ENCODE data around the gene SCARF1.

SCARF1 gene

DNA sequence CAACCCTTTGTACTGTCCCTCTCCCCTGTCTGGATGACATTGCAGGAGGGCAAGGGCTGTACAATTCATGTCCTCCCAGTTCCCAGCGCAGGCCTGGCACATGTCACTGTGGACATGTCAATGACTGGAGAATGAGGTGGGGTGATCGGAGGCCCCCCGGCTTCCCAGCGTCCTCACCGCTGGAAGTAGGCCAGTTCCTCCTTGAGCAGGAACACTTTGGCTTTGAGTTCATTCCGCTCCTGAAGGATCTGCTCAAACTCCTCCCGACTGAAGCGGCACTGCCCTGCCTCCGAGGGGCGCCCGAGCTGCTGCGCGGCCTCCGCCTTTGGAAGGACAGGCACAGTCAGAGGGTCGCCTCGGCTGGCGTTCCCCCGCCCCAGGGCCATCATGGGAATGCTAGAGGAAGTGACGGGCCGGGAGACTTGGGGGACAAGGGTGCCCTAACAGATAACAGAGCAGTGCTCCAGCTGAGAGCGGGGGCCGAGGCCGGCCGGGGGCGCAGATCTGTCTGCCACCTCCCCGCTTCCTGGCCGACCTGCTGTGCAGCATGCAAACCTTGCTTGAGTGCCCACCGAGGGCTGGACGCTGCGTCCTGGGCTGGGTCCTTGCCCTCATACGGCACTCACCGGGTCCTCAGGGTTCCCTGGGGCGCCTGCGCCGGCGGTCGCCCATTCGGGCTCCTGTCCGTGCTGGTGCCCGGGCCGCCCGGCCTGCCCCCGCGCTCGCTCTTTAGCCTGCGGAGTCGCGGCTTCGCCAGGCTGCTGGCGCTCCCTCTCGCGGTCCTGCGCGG lies 2.8 kb upstream of the SCARF1 start:
- FAIRE-seq (no peak), DNase-seq (ENCODE audit: low spot score) (no peak)

DNA sequence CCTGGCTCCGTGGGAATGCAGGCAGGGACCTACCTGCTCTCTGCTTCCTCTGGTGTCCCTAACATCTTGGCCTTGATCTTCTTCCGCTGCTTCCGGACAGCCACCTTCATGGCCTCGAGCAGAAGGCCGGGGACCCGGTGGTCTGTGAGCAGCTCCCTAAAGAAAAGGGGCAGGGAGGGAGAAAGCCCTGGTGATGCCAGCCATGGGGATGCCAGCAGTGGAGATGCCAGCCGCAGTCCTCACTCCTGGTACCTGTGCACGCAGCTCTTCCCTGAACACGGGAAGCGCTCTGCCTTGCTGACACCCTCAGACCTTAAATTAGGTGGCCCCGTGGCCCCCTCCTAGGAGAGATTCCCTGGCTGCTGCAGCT lies 2.3 kb upstream of the SCARF1 start:
- no peak for FAIRE-seq
- DNase-seq (ENCODE audit: low spot score): no peak

DNA sequence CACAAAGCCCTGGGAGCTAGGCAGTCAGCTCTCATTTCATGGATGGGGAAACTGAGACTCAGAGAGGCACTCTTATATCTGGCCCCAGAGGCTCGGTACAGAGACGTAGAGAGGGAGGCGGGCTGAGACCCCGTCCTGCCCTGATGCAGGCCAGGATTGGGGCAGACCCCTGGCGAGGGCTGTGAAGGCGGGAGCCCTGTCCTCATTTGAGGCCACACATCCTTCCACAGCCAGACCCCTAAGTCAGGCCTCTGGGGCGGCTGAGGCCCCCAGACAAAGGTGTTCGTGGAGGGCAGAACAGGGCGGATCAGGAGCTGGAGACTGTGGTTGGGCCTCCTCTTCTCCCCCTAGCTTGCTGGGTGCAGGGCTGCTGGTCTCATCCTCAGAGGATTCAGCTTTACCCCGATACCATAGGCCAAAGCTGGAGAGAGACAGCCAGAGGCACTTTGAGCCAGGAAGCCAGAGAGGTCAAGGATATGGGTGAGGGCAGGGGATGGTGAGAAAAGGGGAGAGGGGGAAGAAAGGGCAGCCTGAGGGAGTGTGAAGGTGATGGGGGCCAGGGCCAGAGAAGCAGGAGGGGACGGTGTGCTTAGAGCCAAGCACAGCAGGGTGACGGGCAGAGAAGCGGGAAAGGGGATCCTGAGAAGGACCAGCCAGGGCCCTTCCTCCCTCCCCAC lies 805 bp upstream of the SCARF1 start:
- DNase-seq (ENCODE audit: low spot score) (no peak), FAIRE-seq (no peak)

DNA sequence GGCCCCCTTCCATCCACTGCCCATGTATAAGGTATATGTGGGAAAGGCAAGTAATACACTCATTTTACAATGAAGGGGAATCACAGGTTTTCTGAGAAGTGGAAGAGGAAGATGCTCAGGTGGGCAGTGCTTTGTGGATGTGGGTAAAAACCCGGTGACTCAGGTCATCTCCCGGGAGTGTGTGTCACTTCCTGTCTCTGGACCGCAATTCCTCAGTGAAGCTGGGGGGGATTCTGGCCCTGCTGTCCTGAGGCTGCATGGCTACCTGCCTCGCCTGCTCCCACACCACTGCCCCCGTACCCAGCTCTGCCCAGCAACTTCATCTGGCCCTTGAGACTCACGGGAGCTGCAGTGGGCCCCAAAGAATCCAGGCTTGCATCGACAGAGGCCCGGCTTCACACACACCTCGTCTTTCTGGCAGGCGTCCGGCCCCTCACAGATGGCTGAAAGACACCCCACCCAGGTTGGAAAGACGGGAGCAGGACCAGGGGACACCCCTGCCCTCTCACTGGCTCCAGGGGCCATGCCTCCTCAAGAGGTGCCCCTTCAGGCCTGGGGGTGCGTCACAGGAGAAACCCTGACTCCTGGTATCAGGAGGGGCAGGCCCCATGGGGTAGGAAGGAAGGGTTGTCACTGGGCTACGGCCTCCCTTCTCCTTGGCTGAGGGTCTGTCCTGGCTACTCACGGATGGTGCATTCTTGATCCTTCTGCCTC lies 882 bp downstream of the SCARF1 start:
- no peak for FAIRE-seq

DNA sequence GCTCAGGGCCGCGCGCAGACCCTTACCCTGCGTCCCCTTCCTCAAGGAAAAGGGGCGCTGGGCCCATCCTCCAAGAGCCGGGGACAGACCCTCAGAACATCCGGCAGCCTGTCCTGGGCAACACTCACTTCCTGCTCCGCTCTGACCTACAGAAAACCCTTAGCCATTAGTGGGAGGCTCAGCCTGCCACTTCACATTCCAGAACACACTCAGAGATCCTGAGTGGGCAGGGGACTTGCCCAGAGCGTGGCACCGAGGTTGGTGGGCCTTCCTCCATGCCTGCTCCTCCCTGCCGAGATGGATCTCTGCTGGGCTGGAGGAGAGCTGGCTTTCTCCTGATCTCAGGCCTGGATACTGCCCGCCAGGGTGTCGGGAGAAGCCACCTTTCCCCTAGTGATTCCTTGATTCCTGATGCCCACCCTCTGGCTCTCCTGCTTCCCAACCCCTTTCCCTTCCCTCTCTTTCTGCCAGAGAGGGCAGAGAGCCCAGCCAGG lies 1.5 kb downstream of the SCARF1 start:
- DNase-seq (ENCODE audit: low spot score) (no peak), FAIRE-seq (no peak)

More for the DNA sequence above, 882 bp downstream of the SCARF1 start:
- DNase-seq (ENCODE audit: low spot score): peak; percentile 70

DNA sequence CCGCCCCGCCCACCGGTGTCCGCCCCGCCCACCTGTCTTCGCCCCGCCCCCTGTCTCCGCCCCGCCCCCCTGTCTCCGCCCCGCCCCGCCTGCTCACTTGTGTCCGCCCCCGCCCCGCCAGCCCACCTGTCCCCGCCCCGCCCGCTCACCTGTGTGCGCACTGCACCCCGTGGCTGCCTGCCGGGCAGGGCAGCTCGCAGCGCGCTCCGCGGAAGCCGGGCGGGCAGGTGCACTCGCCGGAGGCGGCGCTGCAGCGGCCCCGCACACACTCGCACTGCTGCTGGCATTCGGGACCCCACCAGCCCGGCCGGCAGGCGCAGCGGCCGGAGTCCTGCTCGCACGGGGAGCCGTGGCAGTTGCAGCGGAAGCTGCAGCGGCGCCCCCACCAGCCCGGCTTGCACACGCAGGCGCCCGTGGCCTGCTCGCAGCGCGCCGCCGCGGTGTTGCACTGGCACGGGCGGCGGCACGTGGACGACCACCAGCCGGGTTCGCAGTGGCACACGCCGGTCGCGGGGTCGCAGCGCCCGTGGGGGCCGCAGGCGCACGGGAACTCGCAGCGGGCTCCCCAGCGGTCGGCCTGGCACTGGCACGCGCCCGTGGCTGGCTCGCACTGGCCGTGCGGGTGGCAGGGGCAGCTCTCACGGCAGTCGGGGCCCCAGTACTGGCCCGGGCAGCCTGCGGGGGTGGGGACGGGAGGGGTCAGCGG lies 2.1 kb downstream of the SCARF1 start:
- no peak for DNase-seq (ENCODE audit: low spot score)
- no peak for FAIRE-seq

DNA sequence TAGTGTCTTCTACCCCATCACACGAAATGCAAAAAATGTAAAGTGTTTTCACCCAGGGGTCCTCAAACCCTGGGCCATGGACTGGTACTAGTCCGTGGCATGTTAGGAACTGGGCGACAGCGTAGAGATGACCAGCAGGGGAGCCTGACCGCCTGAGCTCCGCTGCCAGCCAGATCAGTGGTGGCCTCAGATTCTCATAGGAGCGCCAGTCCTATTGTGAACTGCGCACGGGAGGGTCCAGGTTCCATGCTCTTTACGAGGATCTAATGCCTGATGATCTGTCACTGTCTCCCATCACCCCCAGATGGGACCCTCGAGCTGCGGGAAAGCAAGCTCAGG lies 4.5 kb downstream of the SCARF1 start:
- no peak for DNase-seq (ENCODE audit: low spot score)
- no peak for FAIRE-seq

DNA sequence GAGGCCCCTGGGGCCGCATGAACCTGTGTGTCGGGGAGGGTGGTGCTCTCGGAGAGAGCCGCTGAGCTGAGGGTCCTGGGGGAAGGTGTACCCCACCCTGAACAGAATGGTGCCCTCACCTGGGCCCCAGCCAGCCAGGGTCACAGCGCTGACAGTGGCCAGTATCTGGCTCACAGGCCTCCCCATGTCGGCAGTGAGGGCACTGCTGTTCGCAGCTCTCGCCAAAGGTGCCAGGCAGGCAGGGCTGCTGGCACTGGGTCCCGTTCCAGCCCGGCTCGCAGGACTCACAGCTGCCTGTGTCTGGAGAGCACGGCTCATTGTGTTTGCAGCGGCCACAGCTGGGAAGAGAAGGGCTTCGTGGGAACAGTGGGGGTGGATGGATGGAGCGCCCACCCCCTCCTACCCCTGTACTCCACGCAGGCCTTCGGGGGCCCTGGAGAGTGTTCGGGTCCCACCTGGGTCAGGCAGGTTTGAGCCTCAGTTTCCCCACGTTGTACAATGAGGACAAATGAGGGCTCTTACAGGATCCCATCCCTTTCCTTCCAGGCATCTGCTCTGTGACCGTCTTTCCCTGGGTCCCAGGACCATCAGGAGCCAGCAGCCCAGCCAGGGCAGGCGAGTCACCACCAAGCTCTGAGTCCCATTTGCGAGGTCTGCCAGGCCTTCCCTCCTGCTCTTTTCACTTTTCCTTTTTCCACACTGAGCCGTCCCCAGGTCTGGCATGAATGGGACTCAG lies 5.0 kb downstream of the SCARF1 start:
- FAIRE-seq: no peak
- DNase-seq (ENCODE audit: low spot score): no peak

DNA sequence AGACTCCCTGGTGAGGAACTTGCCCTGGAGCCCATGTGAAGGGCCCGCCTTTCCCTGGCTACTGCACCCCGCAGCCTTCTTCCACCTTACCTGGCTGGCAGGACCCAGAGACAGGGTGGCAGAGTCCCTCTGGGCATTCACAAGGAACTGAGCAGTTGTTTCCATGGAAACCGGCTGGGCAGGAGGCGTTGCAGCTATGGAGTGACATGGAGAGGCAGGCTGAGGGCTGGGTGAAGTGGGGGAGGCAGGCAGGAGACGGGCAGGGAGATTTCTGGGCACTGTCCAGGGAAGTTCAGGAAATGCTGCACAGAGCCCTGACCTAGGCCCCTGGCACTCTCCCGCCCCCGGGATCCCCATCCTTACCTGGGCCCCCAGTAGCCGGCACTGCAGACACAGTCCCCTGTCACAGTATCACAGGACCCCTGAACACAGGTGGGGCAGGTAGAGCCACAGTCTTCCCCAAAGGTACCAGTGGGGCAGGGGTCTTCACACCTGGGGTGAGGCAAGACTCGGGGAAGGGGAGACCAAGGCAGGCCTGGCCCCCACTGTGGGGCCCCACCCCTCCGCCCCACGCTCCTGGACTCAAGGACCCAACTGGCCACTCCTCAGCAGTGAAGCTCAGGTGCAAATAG lies 5.9 kb downstream of the SCARF1 start:
- FAIRE-seq (no peak), DNase-seq (ENCODE audit: low spot score) (no peak)

DNA sequence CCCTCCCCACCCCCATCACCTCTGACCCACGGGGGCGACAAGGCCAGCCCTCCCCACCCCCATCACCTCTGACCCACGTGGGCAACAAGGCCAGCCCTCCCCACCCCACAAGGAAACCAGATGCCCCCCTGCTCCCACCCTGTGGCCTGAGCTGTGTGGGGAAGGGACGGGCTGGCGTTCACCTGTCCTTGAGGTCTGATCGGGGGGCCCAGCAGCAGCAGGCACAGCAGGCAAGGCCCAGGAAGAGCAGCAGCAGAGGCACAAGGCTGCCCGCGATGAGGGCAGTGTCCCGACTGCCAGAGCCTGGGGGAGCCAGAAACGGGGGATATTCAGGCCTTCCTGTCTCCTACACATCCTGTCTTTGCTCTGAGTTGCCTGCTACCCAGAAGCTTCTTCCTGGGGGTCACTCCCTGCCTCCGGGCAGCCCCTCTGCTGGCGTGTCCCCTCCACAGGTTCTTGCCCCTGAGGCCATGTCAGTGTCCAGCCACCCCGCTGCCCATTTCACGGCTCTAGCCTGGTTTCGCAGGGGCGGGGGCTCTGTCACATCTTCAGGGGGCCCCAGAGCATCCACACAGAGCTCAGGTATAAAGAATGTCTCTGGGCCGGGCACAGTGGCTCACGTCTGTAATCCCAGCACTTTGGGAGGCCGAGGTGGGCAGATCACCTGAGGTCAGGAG lies 6.8 kb downstream of the SCARF1 start:
- FAIRE-seq: no peak

DNA sequence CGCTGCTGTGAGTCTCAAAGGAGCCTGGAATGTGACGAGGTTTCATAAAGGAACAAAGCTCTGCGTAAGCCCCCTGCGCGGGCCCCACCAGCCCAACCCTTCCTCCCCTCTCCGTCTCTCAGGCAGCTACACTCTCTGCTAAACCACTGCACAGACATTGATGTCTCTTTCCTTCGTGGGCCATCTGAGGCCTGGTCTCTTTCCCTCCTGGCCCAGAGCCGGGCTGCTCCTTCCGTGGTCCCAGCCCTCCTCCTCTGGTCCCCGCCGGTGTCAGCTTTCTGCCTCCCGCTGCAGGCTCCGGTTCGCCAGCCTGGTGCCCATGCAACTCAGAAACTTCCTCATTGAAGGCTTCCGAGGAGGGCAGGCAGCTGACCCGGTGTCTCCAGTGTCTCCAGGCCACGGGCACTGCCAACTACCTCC lies 7.4 kb downstream of the SCARF1 start:
- FAIRE-seq: no peak
- DNase-seq (ENCODE audit: low spot score): no peak

More for the DNA sequence above, 6.8 kb downstream of the SCARF1 start:
- DNase-seq (ENCODE audit: low spot score): no peak

DNA sequence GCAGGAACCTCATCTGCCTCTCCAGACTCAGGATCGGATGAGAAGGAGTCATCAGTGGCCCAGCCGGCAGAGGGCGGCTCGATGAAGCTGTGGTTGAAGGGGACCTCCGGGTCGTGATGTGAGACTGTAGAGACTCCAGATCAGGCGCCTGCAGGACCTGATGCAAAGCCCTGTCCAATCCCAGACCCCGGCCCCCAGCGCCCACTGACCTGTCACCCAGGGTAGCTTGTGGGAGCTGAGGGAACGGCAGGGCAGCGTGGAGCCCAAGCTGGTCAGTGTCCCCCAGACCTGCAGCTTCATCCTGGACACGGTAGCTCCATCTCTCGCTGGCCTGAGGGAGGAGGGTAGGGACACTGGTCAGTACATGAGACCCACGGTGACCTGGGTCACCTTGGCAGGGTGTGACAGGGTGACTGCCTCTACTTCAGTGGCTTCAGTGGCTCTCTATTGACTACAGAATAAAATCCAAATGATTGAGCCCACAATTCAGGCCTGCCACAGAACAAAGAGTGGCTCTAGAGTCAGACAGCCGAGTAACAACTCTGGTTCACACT lies 8.7 kb downstream of the SCARF1 start:
- FAIRE-seq: no peak
- no peak for DNase-seq (ENCODE audit: low spot score)

DNA sequence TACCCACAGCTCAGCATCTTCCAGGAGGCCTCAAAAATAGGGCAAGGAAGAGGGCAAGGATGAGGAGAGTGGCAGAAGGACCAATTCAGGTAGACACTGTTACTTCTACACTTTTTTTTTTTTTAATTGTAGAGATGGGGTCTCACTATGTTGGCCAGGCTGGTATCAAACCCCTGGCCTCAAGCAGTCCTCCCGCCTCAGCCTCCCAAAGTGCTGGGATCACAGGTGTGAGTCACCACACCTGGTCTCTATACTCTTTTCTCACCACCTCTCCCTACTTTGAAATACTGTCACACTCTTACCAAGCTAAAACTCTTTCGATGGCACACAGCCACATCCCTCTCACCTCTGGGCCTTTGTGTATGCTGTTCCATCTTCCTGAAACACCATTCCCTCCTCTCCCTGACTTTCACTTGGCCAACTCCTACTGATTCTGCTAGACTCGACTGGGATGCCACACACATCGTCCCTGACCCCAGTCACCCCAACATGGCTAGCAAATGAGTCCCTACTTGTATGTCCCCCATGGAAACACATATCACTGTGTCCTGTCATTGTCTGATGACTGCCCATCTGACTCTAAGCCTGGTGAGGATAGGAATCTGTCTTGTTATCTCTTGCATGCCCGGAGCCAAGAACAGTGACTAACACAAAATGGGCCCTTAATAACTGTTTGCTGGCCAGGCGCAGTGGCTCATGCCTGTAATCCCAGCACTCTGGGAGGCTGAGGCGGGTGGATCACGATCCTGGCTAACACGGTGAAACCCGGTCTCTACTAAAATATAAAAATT lies 9.7 kb downstream of the SCARF1 start:
- FAIRE-seq (no peak), DNase-seq (ENCODE audit: low spot score) (no peak)

DNA sequence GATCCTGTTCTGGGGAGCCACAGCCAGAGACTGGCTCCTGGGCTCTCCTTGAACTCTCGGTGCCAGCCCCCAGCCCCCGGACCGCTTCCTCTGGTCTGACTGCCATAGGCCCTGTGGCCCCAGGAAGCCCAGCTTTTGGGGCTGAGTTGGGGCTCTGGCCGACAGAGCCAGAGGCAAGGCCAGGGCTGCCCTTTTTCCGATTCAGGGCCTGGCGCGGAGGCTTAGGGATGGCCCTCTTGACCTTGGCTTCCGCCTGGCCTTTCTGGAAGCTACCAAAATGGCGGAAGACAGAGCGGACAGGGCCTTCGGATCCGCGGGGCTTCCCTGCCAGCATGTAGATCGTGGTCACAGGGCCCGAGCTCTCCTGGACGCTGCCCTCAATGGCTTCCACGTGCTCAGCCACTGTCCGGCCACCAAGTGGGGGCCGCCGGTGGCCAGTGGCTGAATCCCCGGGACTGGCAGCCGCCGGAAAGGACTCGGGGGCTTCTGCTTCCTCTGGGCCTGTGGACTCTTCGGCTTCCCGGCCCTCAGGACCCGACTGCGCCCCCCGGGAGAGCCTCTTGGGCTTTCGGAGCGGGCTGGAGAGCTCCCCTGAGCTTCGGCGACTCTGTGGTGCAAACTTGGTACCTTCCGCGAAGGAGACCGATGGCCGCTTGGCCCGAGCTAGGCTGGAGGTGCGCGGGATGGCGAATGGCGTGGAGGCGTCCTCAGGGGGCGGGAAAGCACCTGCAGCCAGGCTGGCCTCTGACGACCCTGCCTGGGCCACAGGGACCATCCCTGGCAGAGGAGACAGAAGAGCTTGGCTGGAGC lies 10.5 kb downstream of the SCARF1 start:
- no peak for FAIRE-seq
- no peak for DNase-seq (ENCODE audit: low spot score)

DNA sequence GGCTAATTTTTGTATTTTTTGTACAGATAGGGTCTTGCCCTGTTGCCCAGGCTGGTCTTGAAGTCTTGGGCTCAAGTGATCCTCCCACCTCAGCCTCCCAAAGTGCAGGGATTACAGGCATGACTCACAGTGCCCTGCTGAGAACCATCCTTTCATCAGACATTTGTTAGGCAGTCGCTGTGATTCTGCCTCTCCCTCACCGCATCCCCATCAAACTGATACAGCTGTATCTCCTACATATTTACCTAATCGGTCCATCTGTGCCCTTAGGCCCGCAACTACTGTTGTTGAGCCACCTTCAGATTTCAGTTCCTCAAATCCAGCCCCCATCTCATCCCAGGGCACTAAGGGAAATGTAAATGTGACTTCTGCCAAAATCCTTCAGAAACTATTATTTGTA lies 14.9 kb downstream of the SCARF1 start:
- FAIRE-seq: no peak
- DNase-seq (ENCODE audit: low spot score): no peak

DNA sequence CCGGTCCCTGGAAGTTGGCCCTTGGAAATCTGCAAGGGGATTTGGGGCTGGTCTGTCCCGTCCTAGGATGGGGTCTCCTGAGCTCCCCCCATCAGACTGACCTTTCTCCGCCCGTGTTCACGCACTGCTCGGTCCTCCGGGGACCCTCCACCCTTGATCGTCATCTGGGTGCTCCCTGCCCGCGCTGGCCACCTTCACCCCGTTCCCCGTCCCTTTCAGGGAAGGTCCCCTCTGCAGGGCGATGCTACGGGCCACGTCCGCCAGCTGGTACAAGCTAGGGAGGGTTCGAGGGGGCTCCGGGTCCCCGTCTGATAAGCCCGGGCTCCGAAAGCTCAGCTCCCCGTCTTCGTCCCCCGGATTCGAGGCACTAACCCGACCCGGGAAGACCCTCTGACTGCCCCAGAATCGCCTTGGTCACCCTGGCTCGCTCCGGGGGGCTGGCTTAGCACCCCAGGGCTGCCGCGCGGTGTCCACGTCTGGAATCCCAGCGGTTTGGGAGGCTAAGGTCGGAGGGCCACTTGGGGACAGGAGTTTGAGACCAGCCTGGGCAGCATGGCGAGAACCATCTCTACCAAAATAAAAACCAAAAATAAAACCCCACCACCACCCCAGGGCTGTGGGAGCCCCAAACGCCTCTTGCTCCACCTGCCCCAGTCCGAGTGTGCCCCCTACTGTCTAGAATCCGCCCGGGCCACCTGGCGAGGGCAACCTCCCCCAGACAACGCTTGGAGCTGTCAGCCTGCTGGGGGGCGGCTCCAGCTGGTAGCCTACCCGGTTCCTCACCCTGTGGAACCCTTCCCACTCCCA lies 15.8 kb downstream of the SCARF1 start:
- no peak for FAIRE-seq
- DNase-seq (ENCODE audit: low spot score): peak; percentile 50

DNA sequence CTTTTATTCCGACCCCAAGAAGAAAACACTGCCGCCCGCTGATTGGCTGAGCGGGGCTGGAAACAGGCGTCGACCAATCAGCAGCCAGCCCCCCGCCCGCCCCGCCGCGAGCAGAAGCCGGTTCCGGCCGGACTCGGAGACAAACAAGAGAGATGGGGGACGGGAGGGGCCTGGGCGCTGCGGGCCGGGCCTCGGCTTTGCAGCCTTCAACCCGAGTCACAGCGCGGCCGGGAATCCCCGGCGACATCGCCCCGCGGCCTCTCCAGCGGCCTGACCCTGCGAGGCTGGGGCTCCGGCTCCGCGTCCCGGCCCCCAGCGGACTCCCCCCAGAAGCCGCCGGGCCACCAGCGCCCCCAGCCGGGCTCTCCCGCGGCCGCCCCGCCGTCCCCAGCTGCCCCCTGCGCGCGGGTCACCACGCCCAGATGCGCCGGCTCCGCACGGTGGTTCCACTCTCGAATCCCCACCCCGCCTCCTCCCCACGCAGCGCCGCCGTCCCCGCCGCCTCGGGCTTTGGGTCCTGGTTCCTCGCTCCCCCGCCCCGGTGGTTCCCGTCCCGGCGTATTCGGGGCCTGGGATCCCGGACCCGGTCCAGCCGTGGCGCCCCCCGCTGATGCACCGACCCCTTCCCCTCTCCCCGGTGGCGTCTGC lies 16.6 kb downstream of the SCARF1 start:
- FAIRE-seq: peak; percentile 30
- peak; percentile 95 for DNase-seq (ENCODE audit: low spot score)

Data from urothelium cell line (cell line).